Activated naive CD8-positive, alpha-beta T cell treated with anti-CD3 and anti-CD28 coated beads for 36 hours (primary cell): ENCODE data around the gene TSNAXIP1. TPM values are rescaled to one million over a fixed set of nuclear protein-coding genes. Genes with fewer than 3 reads are reported as not detected.
"Not testable (repeated sequence)": the region's sequence is repeated elsewhere in the genome, so short reads cannot be mapped to it uniquely, and the experiment has no call there.

Experiments
- DNase-seq: peaks from one replicate; pipeline ENCODE4 v3.0.0; 2021
- H3K27ac Mint-ChIP-seq: one replicate; pipeline ENCODE4 v1.8.0; 2022; ENCODE audit warnings: mild to moderate bottlenecking, moderate library complexity, mixed read lengths
- H3K27me3 Mint-ChIP-seq: one replicate; pipeline ENCODE4 v1.8.0; 2022; ENCODE audit warnings: mild to moderate bottlenecking, mixed read lengths
- H3K36me3 Mint-ChIP-seq: one replicate; pipeline ENCODE4 v1.8.0; 2021; ENCODE audit warnings: mild to moderate bottlenecking, mixed read lengths
- H3K4me1 Mint-ChIP-seq: one replicate; pipeline ENCODE4 v1.8.0; 2021; ENCODE audit warnings: mixed read lengths
- H3K4me3 Mint-ChIP-seq: one replicate; pipeline ENCODE4 v1.8.0; 2022; ENCODE audit warnings: mild to moderate bottlenecking, moderate library complexity, mixed read lengths
- H3K9me3 Mint-ChIP-seq: one replicate; pipeline ENCODE4 v1.8.0; 2022; ENCODE audit warnings: mixed read lengths
- total RNA-seq, 2 experiments: library from RNA; stranded (reverse); gene quantifications; one replicate each; pipeline ENCODE4 v1.2.3, GENCODE V29; 2021

Gene TSNAXIP1
- total RNA-seq, 2 experiments from 2014 or later, result 0.70 to 0.72 TPM

- H3K4me1 Mint-ChIP-seq, result peaks cover 56% of the 10 kb centered on the region
- no peak for DNase-seq
- H3K4me3 Mint-ChIP-seq, result peak overlapping the region; percentile 90
- no peaks in the 10 kb centered on the region for H3K9me3 Mint-ChIP-seq
- H3K27ac Mint-ChIP-seq, result peak overlapping the region; percentile 73
- no peaks in the 10 kb centered on the region for H3K27me3 Mint-ChIP-seq
- peaks cover 37% of the 10 kb centered on the region for H3K36me3 Mint-ChIP-seq
These were observed 1.7 kb upstream of the TSNAXIP1 start for GRCh38 chr16:67804853-67805542.

DNA sequence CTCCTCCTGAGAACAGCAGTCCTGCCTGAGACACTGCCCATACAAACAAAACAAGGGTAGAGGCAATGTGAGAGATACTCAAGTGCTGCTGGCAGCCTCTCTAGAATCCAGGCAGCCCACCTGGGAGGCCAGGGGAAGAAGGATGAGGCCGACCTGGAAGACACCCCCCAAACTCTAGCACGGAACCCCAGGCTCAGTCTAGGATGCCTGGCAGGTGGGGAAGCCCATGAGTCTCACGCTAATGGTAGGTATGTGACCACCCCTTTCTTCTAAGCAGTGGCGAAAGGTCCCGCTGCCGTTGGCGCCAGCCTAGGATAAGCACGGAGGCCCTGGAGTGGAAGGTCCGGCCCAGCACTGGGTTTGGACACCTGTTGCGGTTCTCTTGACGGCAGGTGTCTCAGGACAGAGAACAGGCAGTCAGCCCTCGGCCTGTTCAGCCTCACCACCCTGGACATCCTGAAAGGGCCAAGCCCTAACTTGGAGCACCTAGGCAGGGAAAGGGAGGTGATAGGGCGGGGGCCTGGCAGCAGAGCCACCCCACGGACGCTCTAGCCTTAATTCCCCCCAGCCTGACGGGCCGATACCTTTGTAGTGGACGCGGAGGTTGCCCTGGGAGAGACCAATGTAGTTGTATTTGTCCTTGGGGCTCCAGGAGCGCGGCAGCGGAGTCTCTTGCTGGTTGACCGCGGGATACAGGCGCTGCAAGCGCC is 816 bp upstream of the TSNAXIP1 start:
- Mint-ChIP-seq H3K27ac (peak overlapping the region; percentile 73), H3K36me3 (peaks cover 33% of the 10 kb centered on the region), H3K27me3 (no peaks in the 10 kb centered on the region), H3K4me1 (peaks cover 48% of the 10 kb centered on the region), H3K4me3 (peak overlapping the region; percentile 90), H3K9me3 (no peaks in the 10 kb centered on the region)
- peak; percentile 11 for DNase-seq

DNA sequence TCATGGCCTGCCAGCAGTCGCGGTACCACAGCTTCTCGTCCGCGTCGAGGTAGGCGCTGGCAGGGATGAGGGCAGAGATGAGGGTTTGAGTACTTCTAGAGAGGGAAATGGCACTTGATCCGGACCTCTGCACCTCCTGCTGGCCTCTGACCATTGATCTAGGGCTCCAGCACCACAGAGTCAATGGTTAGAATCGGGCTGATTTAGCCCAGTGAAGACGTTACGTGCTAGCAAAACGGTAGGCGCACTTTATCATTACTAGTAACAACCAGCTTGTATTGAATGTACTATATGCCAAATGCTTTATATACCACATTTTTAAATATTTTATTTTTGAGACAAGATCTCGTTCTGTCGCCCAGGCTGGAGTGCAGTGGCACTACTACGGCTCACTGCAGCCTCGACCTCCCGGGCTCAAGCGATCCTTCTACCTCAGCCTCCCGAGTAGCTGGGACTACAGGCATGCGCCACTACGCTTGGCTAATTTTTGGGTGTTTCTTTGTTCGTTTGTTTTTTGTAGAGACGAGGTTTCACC is 526 bp downstream of the TSNAXIP1 start:
- DNase-seq, result no peak
- H3K27ac Mint-ChIP-seq, result peak overlapping the region; percentile 91
- H3K4me3 Mint-ChIP-seq, result peak overlapping the region; percentile 90
- peaks cover 35% of the 10 kb centered on the region for H3K4me1 Mint-ChIP-seq
- H3K36me3 Mint-ChIP-seq, result peaks cover 26% of the 10 kb centered on the region
- H3K9me3 Mint-ChIP-seq, result no peaks in the 10 kb centered on the region
- no peaks in the 10 kb centered on the region for H3K27me3 Mint-ChIP-seq

DNA sequence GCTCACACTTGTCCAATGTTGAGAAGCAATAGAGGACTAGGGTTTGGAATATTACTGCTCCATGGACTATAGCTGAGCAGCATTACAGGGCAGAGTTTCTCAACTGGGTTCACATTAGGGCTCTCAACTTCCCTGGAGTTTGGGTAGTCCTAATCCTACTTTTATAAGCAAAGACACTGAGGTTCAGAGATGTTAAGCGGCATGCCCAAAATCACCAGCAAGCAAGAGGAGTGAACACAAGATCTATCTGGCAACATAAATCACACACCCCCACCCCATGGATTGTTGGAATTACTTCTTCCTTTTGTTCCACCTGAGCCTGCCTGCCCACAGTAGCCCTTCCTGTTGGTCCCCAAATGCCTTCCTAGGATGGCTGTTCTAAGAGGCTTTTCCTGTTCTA is 5.2 kb downstream of the TSNAXIP1 start:
- no peaks in the 10 kb centered on the region for H3K27me3 Mint-ChIP-seq
- no peak overlapping the region for H3K4me3 Mint-ChIP-seq
- DNase-seq, result no peak
- H3K9me3 Mint-ChIP-seq, result no peaks in the 10 kb centered on the region
- H3K36me3 Mint-ChIP-seq, result no peaks in the 10 kb centered on the region
- no peak overlapping the region for H3K27ac Mint-ChIP-seq
- H3K4me1 Mint-ChIP-seq, result peaks cover 7% of the 10 kb centered on the region

DNA sequence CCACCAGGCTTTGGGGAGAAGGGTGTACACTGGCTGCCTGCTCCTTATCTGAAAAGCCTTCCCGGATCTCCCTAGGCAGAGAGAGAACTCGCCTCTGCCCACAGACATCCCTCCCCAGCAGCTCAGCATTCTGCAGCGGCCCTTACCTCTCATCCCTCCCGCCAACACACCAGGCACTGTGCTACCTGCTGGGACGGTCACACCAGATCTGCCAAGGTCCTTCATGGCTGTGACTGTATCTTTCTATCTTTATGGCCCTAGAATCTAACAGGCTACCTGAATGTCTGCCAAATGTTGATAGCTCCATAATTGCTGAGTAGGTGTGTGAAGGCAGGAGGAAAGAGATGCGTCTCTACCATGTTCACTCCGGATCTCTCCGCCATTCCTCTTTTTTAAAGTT is 7.9 kb downstream of the TSNAXIP1 start:
- DNase-seq, result no peak
- Mint-ChIP-seq H3K4me3 (no peak overlapping the region), H3K4me1 (peaks cover 3% of the 10 kb centered on the region), H3K9me3 (no peaks in the 10 kb centered on the region), H3K36me3 (no peaks in the 10 kb centered on the region), H3K27ac (no peak overlapping the region), H3K27me3 (no peaks in the 10 kb centered on the region)

DNA sequence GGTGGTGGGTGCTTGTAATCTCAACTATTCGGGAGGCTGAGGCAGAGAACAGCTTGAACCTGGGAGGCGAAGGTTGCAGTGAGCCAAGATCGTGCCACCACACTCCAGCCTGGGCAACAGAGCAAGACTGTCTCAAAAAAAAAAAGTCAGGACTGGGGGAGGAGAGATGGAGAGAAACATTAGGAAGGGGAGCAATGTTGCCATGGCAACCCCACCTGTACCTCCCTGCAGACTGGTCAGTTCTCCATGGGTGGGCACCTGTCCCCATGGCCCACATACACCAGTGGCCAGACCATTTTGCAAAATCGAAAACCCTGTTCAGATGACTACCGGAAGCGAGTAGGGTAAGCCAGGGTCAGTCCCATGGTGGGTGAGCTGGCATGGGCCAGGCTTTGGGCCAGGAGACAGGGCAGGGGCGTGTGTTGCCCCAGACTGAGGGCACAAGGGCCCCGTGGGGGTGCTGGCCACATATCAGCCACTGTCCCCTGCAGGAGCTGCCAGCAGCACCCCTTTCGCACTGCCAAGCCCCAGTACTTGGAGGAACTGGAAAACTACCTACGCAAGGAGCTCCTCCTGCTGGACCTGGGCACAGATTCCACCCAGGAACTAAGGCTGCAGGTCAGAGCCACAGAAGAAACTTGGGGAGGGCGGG is 14.0 kb downstream of the TSNAXIP1 start:
- H3K27ac Mint-ChIP-seq, result no peak overlapping the region
- no peaks in the 10 kb centered on the region for H3K9me3 Mint-ChIP-seq
- peaks cover 6% of the 10 kb centered on the region for H3K4me1 Mint-ChIP-seq

DNA sequence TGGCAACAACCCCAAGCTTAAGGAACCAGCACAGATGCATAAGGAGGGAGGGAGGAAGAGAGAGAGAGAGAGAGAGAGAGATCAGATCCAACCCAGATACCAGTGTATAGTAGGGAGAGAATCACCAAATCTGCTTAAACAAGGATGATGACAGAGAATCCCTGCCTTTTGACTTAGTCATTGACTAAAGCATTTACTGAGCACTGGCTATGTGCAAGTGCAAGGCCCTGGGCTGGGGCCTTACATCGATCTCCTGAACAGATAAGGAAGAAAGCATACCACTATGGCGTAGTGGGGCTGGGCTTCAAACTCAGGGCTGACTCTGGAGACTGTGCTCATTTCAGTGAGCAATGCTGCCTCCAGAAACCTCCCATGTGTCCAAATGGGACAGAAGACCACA is 15.8 kb downstream of the TSNAXIP1 start:
- no peak for DNase-seq
- Mint-ChIP-seq H3K4me3 (no peak overlapping the region), H3K27ac (no peak overlapping the region), H3K36me3 (no peaks in the 10 kb centered on the region), H3K27me3 (no peaks in the 10 kb centered on the region), H3K9me3 (no peaks in the 10 kb centered on the region), H3K4me1 (peaks cover 2% of the 10 kb centered on the region)

More for the DNA sequence above, 14.0 kb downstream of the TSNAXIP1 start:
- Mint-ChIP-seq H3K4me3 (no peak overlapping the region), H3K36me3 (no peaks in the 10 kb centered on the region), H3K27me3 (no peaks in the 10 kb centered on the region)
- no peak for DNase-seq

DNA sequence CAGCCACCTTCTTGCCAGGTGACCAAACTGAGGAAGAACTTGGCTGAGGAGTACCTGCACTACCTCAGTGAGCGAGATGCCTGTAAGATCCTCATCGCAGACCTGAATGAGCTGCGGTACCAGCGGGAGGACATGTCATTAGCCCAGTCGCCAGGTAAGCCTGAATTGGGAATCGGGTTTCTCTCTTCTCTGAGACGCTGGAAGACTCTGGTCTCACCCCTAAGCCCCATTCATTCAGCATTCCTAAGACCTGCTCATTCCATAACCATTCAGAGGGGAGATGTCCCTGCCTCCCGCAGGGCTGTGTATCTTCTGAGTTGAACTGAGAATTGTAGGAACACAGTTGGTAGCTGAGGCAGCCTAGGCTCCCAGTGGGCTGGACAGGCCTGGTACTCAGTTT is 18.4 kb downstream of the TSNAXIP1 start:
- no peak for DNase-seq
- no peaks in the 10 kb centered on the region for H3K36me3 Mint-ChIP-seq
- H3K4me1 Mint-ChIP-seq, result peaks cover 2% of the 10 kb centered on the region
- H3K4me3 Mint-ChIP-seq, result no peak overlapping the region
- H3K27ac Mint-ChIP-seq, result no peak overlapping the region
- no peaks in the 10 kb centered on the region for H3K27me3 Mint-ChIP-seq
- no peaks in the 10 kb centered on the region for H3K9me3 Mint-ChIP-seq

DNA sequence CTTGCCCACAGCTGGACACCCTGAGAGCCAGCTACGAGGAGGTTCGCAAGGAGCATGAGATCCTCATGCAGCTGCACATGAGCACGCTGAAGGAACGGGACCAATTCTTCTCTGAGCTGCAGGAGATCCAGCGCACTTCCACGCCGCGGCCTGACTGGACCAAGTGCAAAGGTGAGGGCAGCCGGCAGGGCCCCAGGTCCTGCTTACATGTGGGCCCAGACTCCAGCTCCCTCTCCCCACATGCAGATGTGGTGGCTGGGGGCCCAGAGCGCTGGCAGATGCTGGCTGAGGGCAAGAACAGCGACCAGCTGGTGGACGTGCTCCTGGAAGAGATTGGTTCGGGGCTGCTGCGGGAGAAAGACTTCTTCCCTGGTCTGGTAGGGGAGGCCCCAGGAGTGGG is 19.2 kb downstream of the TSNAXIP1 start:
- Mint-ChIP-seq H3K36me3 (no peaks in the 10 kb centered on the region), H3K27me3 (no peaks in the 10 kb centered on the region), H3K9me3 (no peaks in the 10 kb centered on the region), H3K4me1 (peaks cover 2% of the 10 kb centered on the region), H3K27ac (no peak overlapping the region), H3K4me3 (no peak overlapping the region)
- no peak for DNase-seq

- Mint-ChIP-seq H3K4me1 (peaks cover 11% of the 10 kb centered on the region), H3K36me3 (no peaks in the 10 kb centered on the region), H3K4me3 (no peak overlapping the region), H3K9me3 (no peaks in the 10 kb centered on the region), H3K27me3 (no peaks in the 10 kb centered on the region), H3K27ac (no peak overlapping the region)
- no peak for DNase-seq
These were observed 22.0 kb downstream of the TSNAXIP1 start for GRCh38 chr16:67828651-67829050.

GRCh38 chr16:67833030-67833414 is 26.3 kb downstream of the TSNAXIP1 start:
- no peaks in the 10 kb centered on the region for H3K27me3 Mint-ChIP-seq
- DNase-seq, result no peak
- H3K9me3 Mint-ChIP-seq, result no peaks in the 10 kb centered on the region
- H3K4me3 Mint-ChIP-seq, result peak overlapping the region; percentile 90
- peaks cover 10% of the 10 kb centered on the region for H3K4me1 Mint-ChIP-seq
- peak overlapping the region; percentile 80 for H3K27ac Mint-ChIP-seq
- no peaks in the 10 kb centered on the region for H3K36me3 Mint-ChIP-seq

DNA sequence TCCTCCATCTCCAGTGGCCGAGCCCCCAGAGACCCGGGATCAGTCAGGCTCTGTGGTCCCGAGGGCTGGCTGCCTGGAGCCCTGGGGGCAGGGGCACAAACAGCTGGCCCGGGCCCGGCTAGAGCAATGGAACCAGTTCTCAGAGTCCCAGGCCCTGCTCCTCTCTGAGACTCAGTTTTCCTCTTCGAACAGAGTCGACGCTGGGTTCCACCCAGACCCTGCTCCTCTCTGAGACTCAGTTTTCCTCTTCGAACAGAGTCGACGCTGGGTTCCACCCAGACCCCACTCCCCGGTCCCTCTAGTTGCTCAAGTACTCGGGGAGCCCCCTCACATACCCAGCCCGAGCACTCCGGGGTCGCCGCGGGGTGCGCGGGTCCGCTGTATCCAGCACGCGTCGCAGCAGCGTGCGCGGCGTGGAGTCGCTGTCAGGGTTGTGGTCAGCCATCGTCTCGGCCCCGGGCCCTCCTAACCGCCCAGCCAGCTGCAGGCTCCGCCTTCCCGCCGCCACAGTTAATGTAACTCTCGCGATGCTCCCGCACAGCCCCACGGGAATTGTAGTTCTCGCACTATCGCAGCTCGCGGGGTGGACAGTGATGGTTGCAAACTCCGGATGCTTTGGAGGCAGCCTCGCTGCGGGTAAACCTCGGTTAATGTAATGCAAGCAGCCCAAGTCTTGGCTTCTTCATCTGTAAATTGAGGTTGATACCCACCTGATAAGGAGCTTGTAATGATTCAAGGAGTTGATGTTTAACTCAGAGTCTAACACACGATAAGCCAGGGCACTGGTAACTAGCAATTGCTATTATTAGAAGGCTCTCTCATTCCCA is 26.9 kb downstream of the TSNAXIP1 start:
- Mint-ChIP-seq H3K4me1 (peaks cover 10% of the 10 kb centered on the region), H3K36me3 (no peaks in the 10 kb centered on the region), H3K27me3 (no peaks in the 10 kb centered on the region), H3K9me3 (no peaks in the 10 kb centered on the region), H3K4me3 (peak overlapping the region; percentile 90), H3K27ac (peak overlapping the region; percentile 80)
- DNase-seq, result peak; percentile 93

DNA sequence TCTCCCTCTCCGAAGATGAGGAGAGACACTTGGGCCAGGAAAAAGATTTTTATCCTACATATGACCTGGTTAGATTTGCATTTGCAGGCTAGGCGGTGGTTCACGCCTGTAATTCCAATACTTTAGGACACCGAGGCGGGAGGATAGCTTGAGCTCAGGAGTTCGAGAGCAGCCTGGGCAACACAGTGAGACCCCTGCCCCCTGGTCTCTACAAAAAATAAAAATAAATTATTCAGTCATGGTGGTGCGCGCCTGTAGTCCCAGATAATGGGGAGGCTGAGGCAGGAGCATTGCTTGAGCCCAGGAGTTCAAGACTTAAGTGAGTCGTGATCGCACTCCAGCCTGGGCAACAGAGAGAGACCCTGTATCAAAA is 27.5 kb downstream of the TSNAXIP1 start:
- Mint-ChIP-seq H3K27ac (peak overlapping the region; percentile 80), H3K36me3 (no peaks in the 10 kb centered on the region), H3K27me3 (no peaks in the 10 kb centered on the region), H3K4me1 (peaks cover 10% of the 10 kb centered on the region), H3K9me3 (no peaks in the 10 kb centered on the region), H3K4me3 (peak overlapping the region; percentile 90)
- DNase-seq, result no peak

GRCh38 chr16:67837190-67837589 is 30.5 kb downstream of the TSNAXIP1 start:
- not testable (repeated sequence) for H3K27me3 Mint-ChIP-seq, H3K4me3 Mint-ChIP-seq, H3K36me3 Mint-ChIP-seq, H3K27ac Mint-ChIP-seq, H3K9me3 Mint-ChIP-seq, DNase-seq
- peaks cover 14% of the 10 kb centered on the region for H3K4me1 Mint-ChIP-seq

DNA sequence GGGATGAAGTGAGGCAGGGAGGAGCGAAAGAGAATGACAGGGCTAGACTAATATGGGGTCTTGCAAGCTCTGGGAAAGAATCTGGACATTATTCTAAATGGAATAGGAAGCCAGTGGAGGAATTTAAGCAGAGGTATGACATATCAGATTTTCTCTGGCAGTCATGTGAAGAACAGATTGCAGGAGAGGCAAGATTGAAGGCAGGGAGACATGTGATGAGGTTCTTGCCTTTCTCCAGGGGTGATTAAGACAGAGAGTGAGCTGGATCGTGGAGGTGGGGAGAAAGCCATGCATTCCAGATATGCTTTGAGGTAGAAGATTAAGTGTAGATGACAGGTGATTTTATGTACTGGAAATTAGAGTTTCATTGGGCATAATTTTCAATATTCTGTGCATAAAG is 31.1 kb downstream of the TSNAXIP1 start:
- Mint-ChIP-seq H3K36me3 (no peaks in the 10 kb centered on the region), H3K9me3 (no peaks in the 10 kb centered on the region), H3K27ac (no peak overlapping the region), H3K4me3 (no peak overlapping the region), H3K4me1 (peaks cover 9% of the 10 kb centered on the region), H3K27me3 (no peaks in the 10 kb centered on the region)
- DNase-seq, result no peak
